Body of pancreas (tissue), 4 donors: ENCODE measurements around the gene MKNK1.

ENCODE experiments used
- CTCF ChIP-seq, 7 experiments: fragments of 450-650 bp in 4 of 7; fragments of 200-600 bp in 3 of 7; sonication (generic) in 3 of 7; IDR thresholded peaks; one replicate each; pipeline ENCODE4 v1.5.1; 2016 to 2019; ENCODE audit warnings: antibody characterized with exemption in 7 of 7
- POLR2A ChIP-seq, 3 donors: fragments of 450-650 bp; IDR thresholded peaks; one replicate each; pipeline ENCODE4 v1.6.1; 2016; ENCODE audit warnings: antibody characterized with exemption in 3 of 3, mild to moderate bottlenecking in 2 of 3

GRCh38 chr1:46530311-46530710, 73.8 kb downstream of the MKNK1 start:
- TF ChIP-seq CTCF (IDR thresholded peaks at IDR 0.05), result no peak
- TF ChIP-seq POLR2A (IDR thresholded peaks at IDR 0.05), result no peak
